COLO668 (cell line): ENCODE data around the gene ARPP19.
A peak's percentile ranks its signal among the peaks of the same experiment; 100 is the strongest.
"Not testable (repeated sequence)": the region's sequence is repeated elsewhere in the genome, so short reads cannot be mapped to it uniquely, and the experiment has no call there.

Experiments
- DNase-seq: peaks from one replicate; lab custom pipeline; 2025; ENCODE audit not compliant: unreplicated experiment; lab: John Stamatoyannopoulos, UW

The ARPP19 gene

GRCh38 chr15:52551762-52552161 lies 17.1 kb downstream of the ARPP19 start:
- DNase-seq = no peak

GRCh38 chr15:52551186-52551585 lies 17.6 kb downstream of the ARPP19 start:
- not testable (repeated sequence) for DNase-seq

- no peak for DNase-seq
Measured at GRCh38 chr15:52546031-52546751, 22.6 kb downstream of the ARPP19 start.

DNA sequence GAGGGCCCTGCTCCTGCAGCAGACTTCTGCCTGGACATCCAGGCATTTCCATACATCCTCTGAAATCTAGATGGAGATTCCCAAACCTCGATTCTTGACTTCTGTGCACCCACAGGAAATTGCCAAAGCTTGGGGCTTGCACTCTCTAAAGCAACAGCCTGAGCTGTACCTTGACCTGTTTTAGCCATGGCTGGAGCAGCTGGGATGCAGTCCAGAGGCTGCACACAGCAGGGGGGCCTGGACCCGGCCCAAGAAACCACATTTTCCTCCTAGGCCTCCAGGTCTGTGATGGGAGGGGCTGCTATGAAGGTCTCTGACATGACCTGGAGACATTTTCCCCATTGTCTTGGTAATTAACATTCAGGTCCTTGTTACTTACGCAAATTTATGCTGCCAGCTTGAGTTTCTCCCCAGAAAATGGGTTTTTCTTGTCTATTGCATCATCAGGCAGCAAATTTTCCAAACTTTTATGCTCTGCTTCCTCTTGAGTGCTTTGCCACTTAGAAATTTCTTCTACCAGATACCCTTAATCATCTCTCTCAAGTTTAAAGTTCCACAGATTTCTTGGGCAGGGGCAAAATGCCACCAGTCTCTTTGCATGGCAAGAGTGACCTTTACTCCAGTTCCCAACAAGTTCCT lies 28.3 kb downstream of the ARPP19 start:
- DNase-seq = no peak

DNA sequence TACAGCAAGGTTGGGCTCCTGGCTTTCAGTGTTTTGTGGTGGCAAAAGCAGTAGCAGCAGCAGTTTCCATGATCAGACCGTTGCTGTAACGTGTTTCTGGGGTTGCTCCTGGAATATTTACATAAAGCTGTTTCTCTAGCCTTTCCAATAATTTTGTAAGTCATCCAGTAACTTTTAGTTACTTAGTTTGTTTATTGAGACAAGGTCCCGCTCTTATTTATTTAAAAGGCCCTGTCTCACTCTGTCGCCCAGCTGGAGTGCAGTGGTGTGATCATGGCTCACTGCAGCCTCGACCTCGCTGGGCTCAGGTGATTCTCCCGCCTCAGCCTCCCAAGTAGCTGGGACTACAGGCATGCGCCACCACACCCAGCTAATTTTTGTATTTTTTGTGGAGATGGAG lies 31.4 kb downstream of the ARPP19 start:
- DNase-seq = no peak

DNA sequence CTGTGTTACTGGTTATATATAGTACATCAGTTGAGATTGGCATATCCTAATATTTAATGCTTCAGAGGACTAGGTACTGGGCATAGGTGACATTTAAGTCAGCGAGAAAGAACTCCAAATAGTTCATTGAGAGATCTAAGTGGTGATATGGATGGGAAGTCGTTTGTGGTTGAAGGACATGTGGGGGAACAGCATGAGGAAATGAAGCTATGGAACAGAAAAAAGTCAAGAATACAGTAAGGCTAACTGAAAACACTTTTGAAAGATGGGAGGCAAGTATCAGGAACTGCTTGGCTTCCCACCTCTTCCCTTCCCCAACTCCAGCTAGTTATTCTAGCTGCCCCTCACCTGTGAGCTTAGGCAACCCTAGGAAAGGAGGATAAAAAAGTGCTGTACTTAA lies 36.4 kb downstream of the ARPP19 start:
- DNase-seq = no peak

- DNase-seq = no peak
Measured at GRCh38 chr15:52529940-52530339, 38.9 kb downstream of the ARPP19 start.

GRCh38 chr15:52529341-52529924 lies 39.4 kb downstream of the ARPP19 start:
- peak; percentile 32 for DNase-seq

DNA sequence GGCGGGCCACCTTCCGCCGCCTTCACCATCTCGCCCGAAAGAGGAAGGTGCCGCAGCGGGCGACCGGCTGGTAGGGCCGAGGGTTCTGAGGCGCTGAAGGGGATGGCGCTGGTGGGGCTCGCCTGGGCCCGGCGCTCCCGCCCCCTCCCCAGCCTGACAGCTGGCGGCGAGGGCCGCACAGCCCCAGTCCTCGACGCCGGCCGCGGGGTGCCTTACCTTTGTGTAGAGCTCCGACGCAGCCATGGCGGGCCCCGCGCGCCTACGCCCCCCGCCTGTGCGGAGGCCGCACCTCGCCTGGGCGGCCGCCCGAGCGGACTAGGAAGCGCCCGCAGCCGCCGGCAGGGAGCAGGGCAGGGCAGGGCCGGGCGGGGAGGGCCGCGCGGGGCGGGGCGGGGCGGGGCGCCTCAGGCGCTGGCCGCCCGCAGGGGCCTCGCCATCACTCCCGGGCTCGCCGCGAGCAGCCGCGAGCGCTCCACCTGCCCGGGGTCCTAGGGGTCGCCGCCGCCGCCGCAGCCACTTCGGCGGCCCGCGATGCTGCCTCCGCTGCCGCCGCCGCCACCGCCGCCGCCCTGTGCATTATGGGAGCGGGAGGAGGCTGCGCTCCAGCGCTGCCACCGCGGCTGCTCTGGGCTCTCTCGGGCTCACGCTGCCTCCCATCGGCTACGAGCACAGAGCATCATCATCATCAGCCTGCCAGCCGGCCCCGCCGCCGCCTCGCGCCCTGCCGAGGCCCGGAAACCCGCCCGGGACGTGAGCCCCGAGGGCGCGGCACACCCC lies 40.1 kb downstream of the ARPP19 start, which contains the start of gene MYO5A:
Gene MYO5A (minus strand): TSS at position 317 of the 777 bp plus-strand sequence. CDS start 74 bp downstream, at position 243.
- DNase-seq = peak; percentile 83

DNA sequence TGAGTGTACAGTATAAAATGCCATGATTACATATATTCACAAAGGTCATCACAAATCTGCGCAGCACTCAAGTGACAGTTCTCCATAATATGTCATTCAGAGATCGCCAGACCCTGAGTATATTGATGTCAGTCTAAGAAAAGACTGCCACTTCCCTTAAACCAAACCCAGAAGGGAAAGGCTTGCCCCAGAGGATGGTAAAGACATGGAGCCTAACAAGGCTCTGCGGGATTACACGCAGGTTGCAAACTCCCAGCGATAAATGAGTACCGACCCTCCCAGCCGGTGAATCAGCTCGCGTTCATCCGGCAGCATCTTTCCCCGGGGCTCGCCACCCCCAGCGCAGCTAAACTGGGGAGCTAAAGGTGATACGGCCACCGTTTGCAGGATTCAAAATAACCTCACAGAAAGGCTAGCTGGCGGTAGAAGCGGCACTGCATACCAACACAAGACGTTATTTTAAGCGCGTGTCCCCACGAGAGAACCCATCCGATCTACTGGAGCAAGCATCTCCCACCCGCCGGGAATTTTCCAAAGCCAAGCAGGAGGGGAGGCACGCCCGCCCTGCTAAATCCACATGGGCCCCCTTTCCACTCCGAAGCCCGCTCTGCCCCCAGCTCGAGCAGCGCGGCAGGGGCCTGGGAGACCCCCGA lies 40.8 kb downstream of the ARPP19 start:
- DNase-seq = peak; percentile 30

DNA sequence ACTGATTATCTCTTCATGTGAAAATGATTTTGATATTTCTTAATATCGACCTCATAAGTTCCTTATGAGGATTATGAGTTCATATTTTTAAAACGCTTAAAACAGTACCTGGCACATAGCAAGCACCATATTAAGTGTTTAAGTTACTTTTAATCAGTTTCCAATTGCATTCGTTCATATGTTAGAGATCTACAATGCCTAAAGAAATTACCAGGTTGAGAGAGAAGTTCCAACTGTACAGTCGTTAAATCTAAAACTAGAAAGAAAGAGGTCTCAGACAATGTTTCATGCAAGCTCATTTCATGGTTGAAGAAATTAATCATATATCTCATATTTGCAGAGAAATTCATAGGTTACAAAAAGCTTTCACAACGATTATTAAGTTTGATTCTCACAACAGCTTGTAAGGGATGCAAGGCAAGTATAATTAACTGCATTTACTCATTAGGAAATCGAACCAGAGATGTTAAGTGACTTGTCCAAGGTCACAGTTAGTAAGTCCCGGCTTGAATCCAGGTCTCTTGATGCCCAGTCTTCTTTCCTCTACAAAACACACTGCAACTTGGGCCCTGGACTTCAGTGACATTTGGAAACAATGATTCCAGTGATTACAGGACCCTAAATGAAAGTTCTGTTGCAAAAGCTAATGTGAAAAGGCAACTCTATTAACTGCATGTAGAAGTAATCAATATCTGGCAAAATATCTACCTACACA lies 41.5 kb downstream of the ARPP19 start:
- no peak for DNase-seq

GRCh38 chr15:52524223-52525136 lies 44.4 kb downstream of the ARPP19 start:
- DNase-seq = no peak

DNA sequence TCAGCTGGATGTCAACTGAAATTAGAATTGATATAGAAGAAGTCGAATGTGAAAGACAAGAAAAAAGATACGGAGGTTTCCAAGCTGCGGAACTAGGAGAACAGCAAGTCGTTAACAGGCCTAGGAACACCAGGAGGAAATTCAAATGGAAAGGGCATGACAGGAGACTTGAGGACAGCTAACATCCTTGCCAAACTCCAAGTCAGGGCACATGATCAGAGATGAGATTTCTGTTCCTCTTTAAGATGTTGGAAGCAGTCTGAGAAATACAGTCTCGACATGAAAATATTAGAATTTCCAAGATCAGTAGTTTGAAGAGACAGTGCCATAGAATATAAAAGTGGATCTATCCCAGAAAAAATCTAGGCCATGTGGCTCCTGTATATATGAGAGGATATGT lies 45.2 kb downstream of the ARPP19 start:
- DNase-seq = no peak

GRCh38 chr15:52523192-52523591 lies 45.6 kb downstream of the ARPP19 start:
- DNase-seq = no peak

DNA sequence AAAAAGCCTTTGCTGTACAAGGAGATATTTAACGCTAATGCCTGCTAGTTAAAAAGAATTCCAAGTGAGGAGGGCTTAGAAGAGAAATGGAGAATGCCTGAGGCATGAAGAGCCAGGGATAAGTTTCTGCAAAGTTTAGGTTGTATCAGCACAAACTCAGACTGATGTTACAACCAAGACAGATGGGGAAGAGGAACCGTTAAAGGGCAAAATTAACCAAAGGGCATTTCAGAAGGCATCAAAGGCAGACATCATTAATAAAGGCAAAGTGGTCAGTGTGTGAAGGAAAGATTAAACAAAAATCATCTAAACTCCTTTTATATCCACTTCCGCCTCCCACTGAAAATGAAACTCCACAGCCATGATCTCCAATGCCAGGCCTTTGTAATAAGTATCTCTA lies 47.1 kb downstream of the ARPP19 start:
- DNase-seq = no peak

DNA sequence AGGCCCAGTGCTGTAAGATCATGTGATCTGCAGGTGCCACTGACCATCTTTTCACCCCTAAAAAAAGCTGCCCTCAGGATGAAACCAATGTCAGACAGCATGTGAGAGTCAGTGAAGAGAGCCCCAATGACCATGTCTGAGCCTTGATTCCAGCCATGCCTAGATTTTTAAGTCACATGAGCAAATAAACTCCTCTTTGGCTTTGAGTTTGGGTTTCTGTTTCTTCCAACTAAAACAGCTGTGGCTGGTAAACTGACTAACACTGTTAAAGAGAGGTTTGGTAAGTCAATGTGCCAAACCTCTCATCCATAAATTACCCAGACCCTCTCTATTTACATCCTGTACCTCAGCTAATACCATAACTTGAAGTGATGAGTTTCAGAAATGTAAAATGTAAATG lies 48.4 kb downstream of the ARPP19 start:
- no peak for DNase-seq

GRCh38 chr15:52518487-52519371 lies 50.1 kb downstream of the ARPP19 start:
- DNase-seq = no peak

GRCh38 chr15:52517014-52517413 lies 51.8 kb downstream of the ARPP19 start:
- DNase-seq = no peak
